PC-3 (cell line): Measurements from ENCODE around the gene EXOC6B. TPM values are rescaled to one million over a fixed set of nuclear protein-coding genes. Genes with fewer than 3 reads are reported as not detected.

Experiments
- ATAC-seq: fragments of 200-7000 bp; cut with Tn5 transposase; 2 replicates; pipeline ENCODE4 v1.9.1; 2020; ENCODE audit warnings: mild to moderate bottlenecking, moderate library complexity
- BruUV-seq: library from RNA; stranded (reverse); fragments of 400-500 nt; replicated peaks from 2 replicates; lab custom pipeline; 2021; lab: Mats Ljungman, UMichigan
- CTCF ChIA-PET: fragments of 300-600 bp; sonication (Branson Sonifier 250); formaldehyde crosslinking; loops from one replicate; lab custom pipeline; 2022; ENCODE audit warnings: antibody characterized with exemption; lab: Charles Lee
- POLR2A ChIA-PET: fragments of 300-600 bp; sonication (Branson Sonifier 250); formaldehyde crosslinking; loops from one replicate; lab custom pipeline; 2022; ENCODE audit warnings: antibody characterized with exemption; ENCODE audit not compliant: unreplicated experiment; lab: Charles Lee
- DNase-seq: peaks from one replicate; pipeline ENCODE4 v3.0.0-alpha.2; 2015
- H2AFZ ChIP-seq: fragments of 300-600 bp; sonication (generic); 2 replicates; pipeline ENCODE4 v1.6.0; 2016; ENCODE audit warnings: antibody characterized with exemption, low read length
- H3F3A ChIP-seq: fragments of 300-600 bp; sonication (generic); one replicate; pipeline ENCODE4 v1.6.0; 2017; ENCODE audit warnings: antibody characterized with exemption, low read length, control low read depth, mild to moderate bottlenecking; ENCODE audit not compliant: unreplicated experiment
- H3K27ac ChIP-seq: fragments of 300-600 bp; sonication (generic); 2 replicates; pipeline ENCODE4 v1.5.1; 2016; ENCODE audit warnings: mild to moderate bottlenecking, low read length
- H3K27me3 ChIP-seq: fragments of 300-600 bp; sonication (generic); 2 replicates; pipeline ENCODE4 v1.6.1; 2016; ENCODE audit warnings: low read length, mixed read lengths
- H3K36me3 ChIP-seq: fragments of 300-600 bp; sonication (generic); 2 replicates; pipeline ENCODE4 v1.6.1; 2016; ENCODE audit warnings: low read depth, mixed run types, low read length, mixed read lengths
- H3K4me1 ChIP-seq: fragments of 300-600 bp; sonication (generic); 2 replicates; pipeline ENCODE4 v1.5.1; 2016; ENCODE audit warnings: low read length; ENCODE audit not compliant: insufficient read depth
- H3K4me2 ChIP-seq: fragments of 300-600 bp; sonication (generic); 2 replicates; pipeline ENCODE4 v1.6.0; 2016; ENCODE audit warnings: low read length
- H3K4me3 ChIP-seq: fragments of 300-600 bp; sonication (generic); 2 replicates; pipeline ENCODE4 v1.5.1; 2016; ENCODE audit warnings: mild to moderate bottlenecking, low read length, mixed read lengths
- H3K79me2 ChIP-seq: fragments of 300-600 bp; sonication (generic); 2 replicates; pipeline ENCODE4 v1.6.1; 2017; ENCODE audit warnings: low read length, mixed read lengths
- H3K9ac ChIP-seq: fragments of 300-600 bp; sonication (generic); 2 replicates; pipeline ENCODE4 v1.6.0; 2016; ENCODE audit warnings: mild to moderate bottlenecking, low read length
- H3K9me2 ChIP-seq: fragments of 300-600 bp; sonication (generic); replicated peaks from 2 replicates; pipeline ENCODE4 v1.6.1; 2016; ENCODE audit warnings: mixed run types, low read length, mixed read lengths
- H3K9me3 ChIP-seq: fragments of 300-600 bp; sonication (generic); 2 replicates; pipeline ENCODE4 v1.6.1; 2016; ENCODE audit warnings: low read length, mixed read lengths
- H4K20me1 ChIP-seq: fragments of 300-600 bp; sonication (generic); 2 replicates; pipeline ENCODE4 v1.6.1; 2016; ENCODE audit warnings: low read length, mixed read lengths
- CTCF ChIP-seq: fragments of 300-600 bp; sonication (generic); conservative IDR thresholded peaks from 2 replicates; pipeline ENCODE4 v1.5.1; 2017; ENCODE audit warnings: antibody characterized with exemption, low read depth, mild to moderate bottlenecking, low read length
- EZH2 ChIP-seq: fragments of 300-600 bp; sonication (generic); IDR thresholded peaks from one replicate; pipeline ENCODE4 v1.6.1; 2017; ENCODE audit warnings: antibody characterized with exemption, mild to moderate bottlenecking, low read length; ENCODE audit not compliant: unreplicated experiment
- EZH2phosphoT487 ChIP-seq: fragments of 300-600 bp; sonication (generic); IDR thresholded peaks from 2 replicates; pipeline ENCODE4 v1.6.1; 2018; ENCODE audit warnings: mild to moderate bottlenecking, antibody characterized with exemption, low read length, borderline replicate concordance
- intact Hi-C: fragments of 100-400 bp; cut with micrococcal nuclease; formaldehyde crosslinking; loops from 2 replicates; pipeline ENCODE4 v1.9.0; 2023
- total RNA-seq: library from RNA; depleted of rRNA; stranded (reverse); fragments of >200 nt; gene quantifications from 2 replicates; pipeline ENCODE4 v1.2.3, GENCODE V29; 2014

The EXOC6B gene
- total RNA-seq, 1 experiment from 2014 or later, result 13.9 TPM

GRCh38 chr2:72526623-72527022 lies 299.2 kb downstream of the EXOC6B start:
- Histone ChIP-seq H3F3A (no peaks in the 10 kb centered on the region), H3K4me2 (no peak overlapping the region), H3K27me3 (no peaks in the 10 kb centered on the region), H2AFZ (no peak overlapping the region), H3K36me3 (no peaks in the 10 kb centered on the region), H3K79me2 (no peaks in the 10 kb centered on the region), H3K4me1 (no peaks in the 10 kb centered on the region), H3K9me3 (no peaks in the 10 kb centered on the region), H3K9me2 (no peaks in the 10 kb centered on the region), H3K4me3 (no peak overlapping the region), H4K20me1 (no peaks in the 10 kb centered on the region), H3K9ac (no peak overlapping the region), H3K27ac (no peak overlapping the region)
- DNase-seq (no peak), ATAC-seq (no peak)
- no peak for TF ChIP-seq EZH2phosphoT487
- TF ChIP-seq EZH2, result no peak
- TF ChIP-seq CTCF, result no peak
- POLR2A ChIA-PET, result interaction anchor here (0.6 kb wide), 1 partner anchor 396 kb away, joined by 3 read pairs; no protein-coding TSS in a partner anchor
- intact Hi-C loops, result loop anchor here (5.0 kb wide), 1 partner anchor 36 kb away; no protein-coding TSS in a partner anchor
- BruUV-seq, result no TSS peak
- CTCF ChIA-PET, result no interaction called here

GRCh38 chr2:72524071-72524470 lies 301.8 kb downstream of the EXOC6B start:
- POLR2A ChIA-PET, result no interaction called here
- CTCF ChIA-PET, result no interaction called here
- intact Hi-C loops, result no loop called here

More at GRCh38 chr2:72524071-72524470, 301.8 kb downstream of the EXOC6B start:
- Histone ChIP-seq H3K27ac (no peak overlapping the region), H3K79me2 (no peaks in the 10 kb centered on the region), H4K20me1 (no peaks in the 10 kb centered on the region), H3K4me2 (no peak overlapping the region), H3K36me3 (no peaks in the 10 kb centered on the region), H3K9ac (no peak overlapping the region), H3K9me3 (no peaks in the 10 kb centered on the region), H3K27me3 (no peaks in the 10 kb centered on the region), H3K9me2 (no peaks in the 10 kb centered on the region), H3F3A (no peaks in the 10 kb centered on the region), H3K4me1 (no peaks in the 10 kb centered on the region), H3K4me3 (no peak overlapping the region), H2AFZ (no peak overlapping the region)
- TF ChIP-seq CTCF, result no peak
- no peak for TF ChIP-seq EZH2
- no peak for TF ChIP-seq EZH2phosphoT487
- BruUV-seq, result no TSS peak
- no peak for DNase-seq
- ATAC-seq, result no peak
